SK-N-SH (cell line): Measurements from ENCODE around the gene MAGI3.

Source experiments
- CTCF ChIP-seq: fragments of 200-600 bp; sonication (generic); IDR thresholded peaks from 2 replicates; pipeline ENCODE4 v1.6.1; 2017; ENCODE audit warnings: antibody characterized with exemption, mild to moderate bottlenecking, moderate library complexity
- EZH2phosphoT487 ChIP-seq: fragments of 200-600 bp; sonication (generic); IDR thresholded peaks from 2 replicates; pipeline ENCODE4 v1.6.1; 2017; ENCODE audit warnings: low read depth, mixed run types, mild to moderate bottlenecking, antibody characterized with exemption, moderate library complexity, borderline replicate concordance
- RAD21 ChIP-seq: IDR thresholded peaks from 2 replicates; pipeline ENCODE4 v1.6.1; 2012; ENCODE audit warnings: mild to moderate bottlenecking, low read length

GRCh38 chr1:113605146-113605545 is 214.8 kb downstream of the MAGI3 start:
- TF ChIP-seq CTCF (no peak), EZH2phosphoT487 (no peak), RAD21 (no peak)
